ACC112 (cell line): ENCODE measurements around the gene GAS2.

ENCODE experiments used
- H2AFZ ChIP-seq: fragments of 200-600 bp; sonication (generic); one replicate; pipeline ENCODE4 v1.6.0; 2017; ENCODE audit warnings: antibody characterized with exemption, low read length; ENCODE audit not compliant: unreplicated experiment
- H3K27ac ChIP-seq: fragments of 200-600 bp; sonication (generic); 2 replicates; pipeline ENCODE4 v1.5.1; 2014; ENCODE audit warnings: low read depth, mild to moderate bottlenecking, antibody characterized with exemption, low read length, moderate library complexity
- H3K27me3 ChIP-seq: fragments of 200-600 bp; sonication (generic); 2 replicates; pipeline ENCODE4 v1.6.1; 2014; ENCODE audit warnings: mild to moderate bottlenecking, antibody characterized with exemption, low read length, moderate library complexity, mixed read lengths; ENCODE audit not compliant: insufficient read depth
- H3K36me3 ChIP-seq: fragments of 200-600 bp; sonication (generic); 2 replicates; pipeline ENCODE4 v1.6.1; 2016; ENCODE audit warnings: mild to moderate bottlenecking, antibody characterized with exemption, low read length, moderate library complexity, mixed read lengths; ENCODE audit not compliant: insufficient read depth
- H3K4me1 ChIP-seq: fragments of 200-600 bp; sonication (generic); one replicate; pipeline ENCODE4 v1.6.1; 2016; ENCODE audit warnings: low read length, mixed read lengths; ENCODE audit not compliant: insufficient read depth, unreplicated experiment, control insufficient read depth
- H3K4me3 ChIP-seq: fragments of 200-600 bp; sonication (generic); 2 replicates; pipeline ENCODE4 v1.5.1; 2014; ENCODE audit warnings: mild to moderate bottlenecking, low read depth, low read length
- H3K79me2 ChIP-seq: fragments of 200-600 bp; sonication (generic); one replicate; pipeline ENCODE4 v1.6.0; 2016; ENCODE audit warnings: low read length; ENCODE audit not compliant: control insufficient read depth, unreplicated experiment, insufficient read depth

GAS2 gene

GRCh38 chr11:22666325-22666687 lies at the start of gene GAS2:
Gene GAS2, plus strand, starts transcription at chr11:22666611. Its CDS starts 8,259 bp downstream, at chr11:22674870.
- H3K4me1 ChIP-seq, result peaks cover 5% of the 10 kb centered on the region
- peaks cover 75% of the 10 kb centered on the region for H3K27me3 ChIP-seq
- no peak within 1 kb of the TSS for H3K27ac ChIP-seq
- peak within 1 kb of the TSS; percentile 69 for H3K4me3 ChIP-seq
- no peak within 1 kb of the TSS for H2AFZ ChIP-seq
- H3K36me3 ChIP-seq, result no peaks in the 10 kb centered on the region
- H3K79me2 ChIP-seq, result no peaks in the 10 kb centered on the region

- Histone ChIP-seq H3K4me3 (no peak overlapping the region), H3K79me2 (no peaks in the 10 kb centered on the region), H2AFZ (no peak overlapping the region), H3K27ac (no peak overlapping the region), H3K36me3 (no peaks in the 10 kb centered on the region), H3K4me1 (no peaks in the 10 kb centered on the region), H3K27me3 (peaks cover 21% of the 10 kb centered on the region)
Observed at GRCh38 chr11:22617868-22618267, 48.5 kb upstream of the GAS2 start.

- Histone ChIP-seq H3K79me2 (peaks cover 7% of the 10 kb centered on the region), H3K4me3 (peak overlapping the region; percentile 88), H3K27ac (peak overlapping the region; percentile 77), H2AFZ (peak overlapping the region; percentile 76), H3K27me3 (no peaks in the 10 kb centered on the region), H3K4me1 (no peaks in the 10 kb centered on the region), H3K36me3 (no peaks in the 10 kb centered on the region)
Observed at GRCh38 chr11:22624742-22625447, 41.5 kb upstream of the GAS2 start.

- peak within 1 kb of the TSS; percentile 77 for H3K27ac ChIP-seq
- peak within 1 kb of the TSS; percentile 76 for H2AFZ ChIP-seq
- no peaks in the 10 kb centered on the region for H3K4me1 ChIP-seq
- H3K79me2 ChIP-seq, result peaks cover 7% of the 10 kb centered on the region
- no peaks in the 10 kb centered on the region for H3K27me3 ChIP-seq
- peak within 1 kb of the TSS; percentile 88 for H3K4me3 ChIP-seq
- H3K36me3 ChIP-seq, result no peaks in the 10 kb centered on the region
Observed at GRCh38 chr11:22625448-22626287, 40.7 kb upstream of the GAS2 start, which contains the start of gene FANCF. Gene FANCF, minus strand, starts transcription at chr11:22625823. Its CDS starts 13 bp downstream, at chr11:22625810.

GRCh38 chr11:22626573-22627239 lies 39.7 kb upstream of the GAS2 start:
- Histone ChIP-seq H3K27ac (peak overlapping the region; percentile 77), H3K79me2 (peaks cover 7% of the 10 kb centered on the region), H3K36me3 (no peaks in the 10 kb centered on the region), H3K4me1 (no peaks in the 10 kb centered on the region), H3K4me3 (peak overlapping the region; percentile 88), H2AFZ (peak overlapping the region; percentile 61), H3K27me3 (no peaks in the 10 kb centered on the region)

- Histone ChIP-seq H3K4me3 (no peak overlapping the region), H3K79me2 (peaks cover 7% of the 10 kb centered on the region), H3K27me3 (no peaks in the 10 kb centered on the region), H3K4me1 (no peaks in the 10 kb centered on the region), H3K36me3 (no peaks in the 10 kb centered on the region), H3K27ac (no peak overlapping the region), H2AFZ (no peak overlapping the region)
Observed at GRCh38 chr11:22627421-22627820, 39.0 kb upstream of the GAS2 start.

GRCh38 chr11:22633354-22633902 lies 33.0 kb upstream of the GAS2 start:
- no peak overlapping the region for H3K27ac ChIP-seq
- H2AFZ ChIP-seq, result no peak overlapping the region
- H3K4me1 ChIP-seq, result no peaks in the 10 kb centered on the region
- no peaks in the 10 kb centered on the region for H3K27me3 ChIP-seq
- H3K79me2 ChIP-seq, result no peaks in the 10 kb centered on the region
- H3K36me3 ChIP-seq, result no peaks in the 10 kb centered on the region
- H3K4me3 ChIP-seq, result no peak overlapping the region

- no peak overlapping the region for H2AFZ ChIP-seq
- no peaks in the 10 kb centered on the region for H3K79me2 ChIP-seq
Observed at GRCh38 chr11:22634897-22635629, 31.3 kb upstream of the GAS2 start.

GRCh38 chr11:22635689-22636088 lies 30.7 kb upstream of the GAS2 start:
- Histone ChIP-seq H3K36me3 (no peaks in the 10 kb centered on the region), H3K27ac (no peak overlapping the region)

More at GRCh38 chr11:22634897-22635629, 31.3 kb upstream of the GAS2 start:
- no peak overlapping the region for H3K27ac ChIP-seq
- H3K4me3 ChIP-seq, result no peak overlapping the region
- no peaks in the 10 kb centered on the region for H3K4me1 ChIP-seq
- H3K27me3 ChIP-seq, result no peaks in the 10 kb centered on the region
- H3K36me3 ChIP-seq, result no peaks in the 10 kb centered on the region

GRCh38 chr11:22640862-22641261 lies 25.5 kb upstream of the GAS2 start:
- H3K4me1 ChIP-seq, result no peaks in the 10 kb centered on the region
- H3K27me3 ChIP-seq, result no peaks in the 10 kb centered on the region
- no peaks in the 10 kb centered on the region for H3K36me3 ChIP-seq
- no peak overlapping the region for H2AFZ ChIP-seq
- no peak overlapping the region for H3K4me3 ChIP-seq
- H3K79me2 ChIP-seq, result no peaks in the 10 kb centered on the region
- H3K27ac ChIP-seq, result no peak overlapping the region

More at GRCh38 chr11:22635689-22636088, 30.7 kb upstream of the GAS2 start:
- H2AFZ ChIP-seq, result no peak overlapping the region
- H3K27me3 ChIP-seq, result no peaks in the 10 kb centered on the region
- no peaks in the 10 kb centered on the region for H3K79me2 ChIP-seq
- no peak overlapping the region for H3K4me3 ChIP-seq
- H3K4me1 ChIP-seq, result no peaks in the 10 kb centered on the region
